ENCODE data around the gene KCNS1. TPM values are rescaled to one million over a fixed set of nuclear protein-coding genes. Genes with fewer than 3 reads are reported as not detected.

KCNS1 gene
- total and polyA plus RNA-seq, 11 donors: 0.07 to 0.38 (median 0.14) TPM; not detected in 8

- H3K27me3 ChIP-seq: no peaks in the 10 kb centered on the region
- no peak for ATAC-seq
- DNase-seq: no peak
- H3K4me3 ChIP-seq: no peak overlapping the region
- no peaks in the 10 kb centered on the region for H3K4me1 ChIP-seq
- TF ChIP-seq POLR2A (IDR thresholded peaks at IDR 0.05) (no peak), CTCF (IDR thresholded peaks at IDR 0.05) (no peak)
- intact Hi-C loops (cut with DNase I): no loop called here
- H3K36me3 ChIP-seq: peaks cover 0 to 8% (median 0%) of the 10 kb centered on the region in 9 donors
- H3K27ac ChIP-seq: no peak overlapping the region
- H3K9me3 ChIP-seq: peaks cover 0 to 12% (median 2%) of the 10 kb centered on the region in 12 donors
- 80 to 88% (median 83%) methylated on average over 3 of the region's 3 CpGs for WGBS, 4 donors
Observed at GRCh38 chr20:45087097-45087790, 13.7 kb downstream of the KCNS1 start.

GRCh38 chr20:45085867-45086266 is 15.1 kb downstream of the KCNS1 start:
- H3K27ac ChIP-seq: no peak overlapping the region
- DNase-seq (no peak), ATAC-seq (no peak)
- H3K4me3 ChIP-seq: no peak overlapping the region
- no peaks in the 10 kb centered on the region for H3K27me3 ChIP-seq
- H3K9me3 ChIP-seq: peaks cover 0 to 17% (median 2%) of the 10 kb centered on the region in 12 donors
- 93 to 100% (median 97%) methylated on average over 1 of the region's 1 CpG for WGBS, 4 donors
- no peak for TF ChIP-seq CTCF (IDR thresholded peaks at IDR 0.05)
- no peak for TF ChIP-seq POLR2A (IDR thresholded peaks at IDR 0.05)
- intact Hi-C loops (cut with DNase I): no loop called here
- peaks cover 0 to 20% (median 9%) of the 10 kb centered on the region in 9 donors for H3K36me3 ChIP-seq
- H3K4me1 ChIP-seq: no peaks in the 10 kb centered on the region

DNA sequence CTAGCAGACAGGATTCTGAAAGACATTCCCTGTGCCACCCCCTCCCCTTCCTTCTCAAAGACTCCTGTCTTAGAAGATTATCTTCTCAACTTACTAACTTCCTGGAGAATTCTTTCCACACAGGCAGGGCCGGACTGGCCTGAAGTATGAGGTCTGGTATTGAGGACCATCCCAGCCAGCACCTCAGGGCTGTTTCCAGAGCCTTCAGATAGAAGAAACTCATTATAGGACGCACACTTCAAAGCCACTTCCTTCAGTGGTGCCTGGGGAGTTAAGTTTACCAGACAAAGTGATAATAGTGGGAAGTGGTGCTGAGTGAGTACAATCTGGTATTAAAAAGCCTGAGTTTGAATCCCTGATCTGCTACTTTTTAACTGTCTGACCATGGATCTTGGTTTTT is 15.6 kb downstream of the KCNS1 start:
- intact Hi-C loops (cut with DNase I): no loop called here
- DNase-seq: no peak
- Histone ChIP-seq H3K9me3 (peaks cover 0 to 17% (median 2%) of the 10 kb centered on the region in 12 donors), H3K36me3 (peaks cover 0 to 26% (median 14%) of the 10 kb centered on the region in 9 donors), H3K27me3 (no peaks in the 10 kb centered on the region), H3K27ac (no peak overlapping the region), H3K4me1 (no peaks in the 10 kb centered on the region), H3K4me3 (no peak overlapping the region)
- WGBS, 4 donors: 38 to 60% (median 48%) methylated on average over 2 of the region's 2 CpGs
- no peak for ATAC-seq
- no peak for TF ChIP-seq POLR2A (IDR thresholded peaks at IDR 0.05)
- TF ChIP-seq CTCF (IDR thresholded peaks at IDR 0.05): no peak

GRCh38 chr20:45083127-45083526 is 17.8 kb downstream of the KCNS1 start:
- DNase-seq: no peak
- Histone ChIP-seq H3K36me3 (peaks cover 0 to 48% (median 35%) of the 10 kb centered on the region in 9 donors), H3K9me3 (peaks cover 0 to 17% (median 2%) of the 10 kb centered on the region in 12 donors), H3K4me3 (no peak overlapping the region), H3K4me1 (no peaks in the 10 kb centered on the region), H3K27ac (no peak overlapping the region), H3K27me3 (no peaks in the 10 kb centered on the region)
- 94 to 97% (median 96%) methylated on average over 1 of the region's 1 CpG for WGBS, 4 donors
- TF ChIP-seq CTCF (IDR thresholded peaks at IDR 0.05): no peak
- TF ChIP-seq POLR2A (IDR thresholded peaks at IDR 0.05): no peak
- ATAC-seq: no peak
- intact Hi-C loops (cut with DNase I): no loop called here

Measured in heart left ventricle (tissue), 16 donors.